ENCODE results near the gene HORMAD2.
A peak's percentile ranks its signal among the peaks of the same experiment; 100 is the strongest.

Gene HORMAD2

GRCh38 chr22:30079952-30080533 lies at the start of gene HORMAD2:
TSS of gene HORMAD2 (plus strand) at chr22:30080464. CDS start at chr22:30093953, 13,489 bp downstream.
- no peak for DNase-seq (ENCODE audit: low read depth in 2 of 2)

- no peak for DNase-seq (ENCODE audit: low read depth in 2 of 2)
Measured at GRCh38 chr22:30031328-30031727, 48.9 kb upstream of the HORMAD2 start.

- DNase-seq (ENCODE audit: low read depth in 2 of 2) = no peak
Measured at GRCh38 chr22:30031764-30032455, 48.4 kb upstream of the HORMAD2 start.

- DNase-seq (ENCODE audit: low read depth in 2 of 2) = no peak
Measured at GRCh38 chr22:30033137-30033536, 47.1 kb upstream of the HORMAD2 start.

GRCh38 chr22:30033901-30034300 lies 46.4 kb upstream of the HORMAD2 start:
- no peak for DNase-seq (ENCODE audit: low read depth in 2 of 2)

GRCh38 chr22:30036656-30037055 lies 43.6 kb upstream of the HORMAD2 start:
- no peak for DNase-seq (ENCODE audit: low read depth in 2 of 2)

- DNase-seq (ENCODE audit: low read depth in 2 of 2) = peak; percentile 16 to 24
Measured at GRCh38 chr22:30038219-30038618, 42.0 kb upstream of the HORMAD2 start.

- no peak for DNase-seq (ENCODE audit: low read depth in 2 of 2)
Measured at GRCh38 chr22:30040499-30041260, 39.6 kb upstream of the HORMAD2 start.

GRCh38 chr22:30041475-30041874 lies 38.8 kb upstream of the HORMAD2 start:
- no peak for DNase-seq (ENCODE audit: low read depth in 2 of 2)

GRCh38 chr22:30041881-30042280 lies 38.4 kb upstream of the HORMAD2 start:
- no peak for DNase-seq (ENCODE audit: low read depth in 2 of 2)

- DNase-seq (ENCODE audit: low read depth in 2 of 2) = no peak
Measured at GRCh38 chr22:30043161-30043560, 37.1 kb upstream of the HORMAD2 start.

GRCh38 chr22:30044369-30044768 lies 35.9 kb upstream of the HORMAD2 start:
- peak; percentile 77 to 78 for DNase-seq (ENCODE audit: low read depth in 2 of 2)

GRCh38 chr22:30044881-30045493 lies 35.3 kb upstream of the HORMAD2 start:
- DNase-seq (ENCODE audit: low read depth in 2 of 2) = no peak

- no peak for DNase-seq (ENCODE audit: low read depth in 2 of 2)
Measured at GRCh38 chr22:30045494-30045887, 34.8 kb upstream of the HORMAD2 start.

GRCh38 chr22:30045901-30046715 lies 34.2 kb upstream of the HORMAD2 start:
- DNase-seq (ENCODE audit: low read depth in 2 of 2) = no peak

GRCh38 chr22:30046716-30047363 lies 33.4 kb upstream of the HORMAD2 start:
- no peak for DNase-seq (ENCODE audit: low read depth in 2 of 2)

- DNase-seq (ENCODE audit: low read depth in 2 of 2) = no peak
Measured at GRCh38 chr22:30047364-30047738, 32.9 kb upstream of the HORMAD2 start.

- no peak for DNase-seq (ENCODE audit: low read depth in 2 of 2)
Measured at GRCh38 chr22:30048681-30049080, 31.6 kb upstream of the HORMAD2 start.

GRCh38 chr22:30054067-30054763 lies 26.0 kb upstream of the HORMAD2 start:
- DNase-seq (ENCODE audit: low read depth in 2 of 2) = no peak

- no peak for DNase-seq (ENCODE audit: low read depth in 2 of 2)
Measured at GRCh38 chr22:30054764-30055069, 25.5 kb upstream of the HORMAD2 start.

- DNase-seq (ENCODE audit: low read depth in 2 of 2) = no peak
Measured at GRCh38 chr22:30056015-30056414, 24.2 kb upstream of the HORMAD2 start.
